NB4 (cell line): ENCODE measurements around the gene WNT1.

Experiments used
- DNase-seq: peaks from one replicate; pipeline ENCODE4 v3.0.0; 2010; ENCODE audit warnings: low read depth
- H3K4me3 ChIP-seq: one replicate; pipeline ENCODE4 v1.5.1; 2011; ENCODE audit warnings: mild to moderate bottlenecking, low read depth, low read length, moderate library complexity
- CTCF ChIP-seq: IDR thresholded peaks from one replicate; pipeline ENCODE4 v1.5.1; 2012; ENCODE audit warnings: low read depth, low read length
- MAX ChIP-seq: IDR thresholded peaks from 2 replicates; pipeline ENCODE4 v1.6.1; 2011; ENCODE audit warnings: low read depth, low read length
- MYC ChIP-seq: IDR thresholded peaks from 2 replicates; pipeline ENCODE4 v1.6.1; 2011; ENCODE audit warnings: low read depth, low read length
- POLR2A ChIP-seq: IDR thresholded peaks from 2 replicates; pipeline ENCODE4 v1.6.1; 2011; ENCODE audit warnings: mild to moderate bottlenecking; ENCODE audit not compliant: insufficient read length; ENCODE audit errors: extremely low read depth

The WNT1 gene

GRCh38 chr12:48966177-48966895 is 11.8 kb upstream of the WNT1 start:
- TF ChIP-seq MAX (no peak), POLR2A (no peak), MYC (no peak), CTCF (no peak)
- H3K4me3 ChIP-seq, result no peak overlapping the region
- DNase-seq, result peak; percentile 65

- no peak for DNase-seq
- H3K4me3 ChIP-seq, result no peak overlapping the region
- no peak for TF ChIP-seq MAX
- TF ChIP-seq CTCF, result no peak
- TF ChIP-seq POLR2A, result no peak
- no peak for TF ChIP-seq MYC
Measured at GRCh38 chr12:48967991-48968390, 10.1 kb upstream of the WNT1 start.

DNA sequence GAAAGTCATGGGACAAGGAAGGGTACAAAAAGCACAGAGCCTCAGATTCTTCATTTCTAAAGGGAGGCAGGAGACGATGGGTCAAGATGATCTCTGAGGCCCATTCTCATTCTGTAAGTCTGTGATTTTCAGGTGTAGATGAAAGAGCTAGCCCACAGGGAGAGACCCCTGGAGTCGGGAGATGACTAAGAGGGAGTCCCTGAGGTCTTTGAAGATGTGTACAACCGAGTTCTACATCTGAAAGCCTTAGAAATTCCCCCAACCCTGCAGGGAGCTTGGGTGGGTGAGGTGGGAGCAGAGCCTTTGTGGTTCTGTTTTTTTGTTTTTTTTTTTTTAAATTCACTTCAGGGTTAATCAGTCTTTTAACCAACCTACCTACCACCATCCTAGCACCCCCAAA is 9.7 kb upstream of the WNT1 start:
- H3K4me3 ChIP-seq, result no peak overlapping the region
- no peak for DNase-seq

GRCh38 chr12:48969160-48969771 is 8.9 kb upstream of the WNT1 start:
- no peak for DNase-seq
- no peak overlapping the region for H3K4me3 ChIP-seq
- TF ChIP-seq POLR2A (no peak), MAX (no peak), CTCF (no peak), MYC (no peak)

More for the DNA sequence above, 9.7 kb upstream of the WNT1 start:
- no peak for TF ChIP-seq MYC
- no peak for TF ChIP-seq MAX
- no peak for TF ChIP-seq POLR2A
- TF ChIP-seq CTCF, result no peak

DNA sequence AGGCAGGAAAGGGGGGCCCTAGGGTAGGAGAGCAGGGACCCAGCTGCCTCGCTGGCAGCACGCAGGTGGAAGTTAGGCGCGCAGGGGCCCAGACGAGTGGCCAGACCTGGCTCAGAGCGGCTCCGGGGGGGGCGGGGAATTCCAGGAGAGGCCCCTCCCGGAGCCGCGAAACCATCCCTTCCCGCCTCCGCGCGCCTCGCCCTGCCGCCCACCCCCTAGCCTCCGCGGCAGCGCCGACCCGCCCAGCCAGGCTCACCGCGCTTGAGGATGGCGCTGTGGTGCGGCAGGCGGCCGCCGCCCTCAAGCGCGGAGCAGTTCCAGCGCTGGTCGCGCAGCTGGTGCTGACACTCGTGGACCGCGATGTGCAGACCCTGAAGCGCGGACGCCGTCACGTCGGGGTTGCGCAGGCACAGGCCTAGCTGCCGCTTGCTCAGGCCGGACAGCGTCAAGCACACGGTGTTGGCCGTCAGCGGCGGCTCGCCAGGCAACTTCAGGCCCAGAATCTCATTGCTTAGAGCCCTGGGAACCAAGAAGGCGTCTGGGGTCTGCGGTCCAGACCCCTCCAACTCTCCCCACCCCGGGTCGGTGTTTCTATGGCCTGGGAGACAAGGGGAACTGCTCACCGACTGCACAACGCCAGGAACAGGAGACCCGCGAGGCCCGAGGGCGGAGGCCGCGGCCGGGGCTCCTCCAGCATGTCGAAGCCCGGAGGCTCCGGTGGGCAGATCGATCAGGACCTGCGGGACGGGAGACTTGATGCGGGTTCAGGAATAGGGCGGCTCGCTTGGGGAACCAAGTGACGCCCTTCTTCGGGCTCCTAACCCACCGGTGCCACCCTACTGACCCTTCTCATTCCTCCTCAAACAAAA is 8.1 kb upstream of the WNT1 start:
- no peak overlapping the region for H3K4me3 ChIP-seq
- DNase-seq, result no peak
- TF ChIP-seq POLR2A (no peak), MYC (no peak), MAX (no peak), CTCF (no peak)
